NCI-H146 treated with DMSO at 0.1 percent for 48 hours (cell line): ENCODE measurements around the gene MFSD1.
"Not testable (repeated sequence)": the region's sequence is repeated elsewhere in the genome, so short reads cannot be mapped to it uniquely, and the experiment has no call there.

Source experiments
- DNase-seq: peaks from one replicate; lab custom pipeline; 2025; ENCODE audit not compliant: unreplicated experiment; lab: John Stamatoyannopoulos, UW

MFSD1 gene

DNA sequence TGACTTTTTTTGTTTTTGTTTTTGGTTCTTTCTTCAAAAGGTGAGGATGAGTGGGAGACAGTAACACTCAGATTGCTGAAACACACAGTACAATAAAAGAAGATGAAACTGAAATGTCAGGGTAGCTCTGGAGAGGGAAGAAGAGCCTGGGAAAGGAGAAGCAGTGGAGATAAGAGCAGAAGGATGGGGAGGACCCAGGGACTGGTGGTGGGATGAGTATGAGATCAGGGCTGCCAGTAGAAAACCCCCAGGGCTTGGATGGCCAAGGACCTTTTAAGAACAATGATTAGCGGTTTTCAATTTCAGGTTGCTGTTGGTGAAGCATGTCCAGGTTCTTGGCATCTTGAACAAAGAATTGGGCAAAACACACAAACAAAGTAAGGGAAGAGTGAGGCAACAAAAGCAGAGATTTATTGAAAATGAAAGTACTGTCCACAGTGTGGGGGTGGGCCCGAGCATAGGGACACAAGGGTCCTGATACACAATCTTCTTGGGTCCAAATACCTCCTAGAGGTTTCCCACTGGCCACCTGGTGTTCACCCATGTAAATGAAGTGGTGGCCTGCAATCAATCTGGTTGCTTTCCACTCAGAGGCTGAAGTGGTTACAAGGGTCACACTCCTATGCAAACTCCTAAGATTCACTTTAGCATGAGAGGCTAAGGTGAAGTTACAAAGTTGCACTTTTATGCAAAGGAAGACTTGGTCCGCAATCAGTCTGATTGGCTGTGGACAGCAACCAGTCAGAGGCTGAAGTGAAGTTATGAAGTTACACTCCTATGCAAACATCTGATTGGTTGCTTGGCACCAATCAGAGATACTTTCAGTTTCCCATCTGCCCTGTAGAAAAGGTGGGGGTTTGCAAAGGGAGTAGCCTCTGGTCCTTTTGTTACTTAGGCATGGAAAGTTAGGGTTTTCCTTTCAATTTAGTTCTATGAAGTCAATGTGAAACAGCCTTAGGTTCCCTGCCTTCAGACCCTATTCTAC is 26.1 kb upstream of the MFSD1 start:
- no peak for DNase-seq

DNA sequence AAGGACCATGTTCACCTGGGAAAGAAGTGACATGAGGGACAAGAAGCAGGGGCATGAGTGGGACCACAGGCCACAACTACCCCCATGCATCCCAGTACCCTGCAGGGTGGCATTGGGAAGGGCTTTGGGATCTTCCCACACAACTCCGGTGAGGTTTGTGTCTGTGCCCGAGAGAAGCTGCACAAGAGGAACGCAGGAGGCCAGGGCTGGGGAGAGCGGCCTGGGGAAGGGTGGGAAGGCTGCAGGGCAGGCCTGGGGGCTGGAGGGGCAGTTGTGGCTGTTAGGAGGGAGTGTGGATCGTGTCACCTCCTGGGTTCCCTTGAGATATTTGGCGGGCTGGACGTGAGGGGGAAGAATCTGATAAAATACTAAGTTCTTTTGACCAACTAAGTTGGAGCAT is 25.3 kb upstream of the MFSD1 start:
- DNase-seq: no peak

DNA sequence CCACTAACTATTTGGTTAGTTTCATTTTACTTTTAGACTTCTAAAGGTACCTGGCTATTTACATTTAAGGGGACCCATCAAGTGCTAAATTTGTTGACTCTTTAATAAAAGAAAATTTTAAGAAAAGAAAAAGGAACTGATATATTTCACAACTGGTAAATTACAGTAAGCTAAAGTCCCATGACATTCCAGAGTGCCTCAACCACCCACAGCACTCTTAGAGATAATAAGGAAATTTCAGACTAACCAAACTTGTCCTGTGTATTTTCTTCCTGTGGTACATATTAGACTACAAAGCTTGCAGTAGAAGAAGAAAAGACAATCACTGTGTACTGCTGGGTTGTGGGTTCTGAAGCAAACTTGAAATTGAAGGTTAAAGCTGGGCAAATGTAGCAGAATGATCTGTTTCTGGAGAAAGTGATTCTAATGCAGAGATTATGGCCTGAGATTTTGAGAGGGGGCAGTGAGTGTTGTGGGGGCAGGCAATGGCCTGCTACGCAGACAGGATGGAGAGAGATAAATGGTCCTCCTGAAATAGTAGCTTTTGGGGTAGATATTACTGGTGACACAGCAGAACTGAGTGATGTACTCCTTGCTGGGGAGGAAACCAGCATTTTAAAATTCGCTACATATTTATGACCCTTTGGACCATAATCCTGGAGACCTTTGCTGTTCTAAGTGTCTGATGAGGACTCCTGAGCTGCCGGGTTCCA is 24.5 kb upstream of the MFSD1 start:
- DNase-seq: no peak

DNA sequence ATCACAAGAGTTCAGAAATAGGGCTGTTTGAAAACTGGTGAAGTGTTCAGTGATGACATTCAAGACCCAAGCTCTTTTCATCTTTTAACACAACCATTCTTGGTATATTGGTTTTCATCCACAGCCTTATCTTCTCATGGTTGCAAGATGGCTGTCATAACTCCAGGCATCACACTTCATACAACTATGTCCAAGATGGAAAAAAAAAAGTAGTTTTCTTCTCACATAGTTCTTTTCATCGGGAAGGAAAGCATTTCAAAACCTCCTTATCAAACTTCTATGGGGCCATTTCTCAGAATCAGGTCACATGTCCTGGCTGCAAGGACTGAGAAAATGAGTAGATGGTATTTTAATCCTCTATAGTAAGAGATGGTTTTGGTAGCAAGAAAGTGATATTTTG is 21.1 kb upstream of the MFSD1 start:
- no peak for DNase-seq

- DNase-seq: no peak
Measured at GRCh38 chr3:158781191-158781590, 20.7 kb upstream of the MFSD1 start.

GRCh38 chr3:158781849-158782248 is 20.0 kb upstream of the MFSD1 start:
- no peak for DNase-seq

DNA sequence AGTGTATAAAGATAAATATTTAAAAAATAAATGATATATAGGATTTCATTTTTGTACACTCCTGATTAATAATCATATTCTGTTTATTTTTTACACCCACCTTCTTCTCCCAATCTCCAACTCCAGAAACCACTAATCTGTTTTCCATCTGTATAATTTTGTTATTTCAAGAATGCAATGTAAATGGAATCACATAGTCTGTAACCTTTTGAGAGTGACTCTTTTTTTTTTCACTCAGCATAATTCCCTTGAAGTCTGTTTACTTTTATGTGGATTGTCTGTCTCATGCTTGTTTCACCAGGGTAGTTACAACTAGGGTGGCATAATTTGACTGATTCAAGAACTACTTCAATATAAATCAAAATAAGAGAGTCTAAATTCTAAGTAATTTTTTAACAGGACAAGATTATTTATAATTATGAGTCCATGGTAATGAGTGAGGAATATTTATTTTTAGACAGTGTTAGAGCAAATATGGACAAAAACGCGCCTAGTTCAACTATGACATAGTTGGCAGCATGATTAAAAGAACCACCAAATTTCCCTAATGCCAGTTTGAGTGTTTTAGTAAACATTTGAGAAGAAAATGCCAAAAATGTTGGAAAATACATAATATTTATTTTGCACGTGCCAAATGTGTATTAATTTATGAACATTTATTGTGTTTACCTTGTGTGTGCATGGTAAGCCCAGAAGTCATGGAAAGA is 19.4 kb upstream of the MFSD1 start:
- DNase-seq: no peak

DNA sequence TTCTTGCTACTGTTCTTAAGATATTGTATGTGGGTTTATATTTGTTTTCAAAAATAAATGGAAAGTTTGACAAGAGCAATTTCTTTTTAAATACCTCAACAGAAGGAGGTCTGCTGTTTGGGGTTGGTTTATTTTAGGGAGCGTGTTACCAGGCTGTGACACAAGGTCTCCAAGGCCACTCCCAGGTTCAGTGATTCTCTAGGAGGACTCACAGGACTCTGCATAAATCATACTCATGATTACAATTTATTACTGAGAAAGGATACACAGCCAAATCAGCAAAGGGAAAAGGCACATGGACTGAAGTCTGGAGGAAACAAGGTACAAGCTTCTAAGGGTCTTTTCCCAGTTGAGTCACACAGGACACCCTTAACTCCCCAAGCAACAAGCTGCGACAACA is 18.8 kb upstream of the MFSD1 start:
- no peak for DNase-seq

GRCh38 chr3:158785972-158786371 is 15.9 kb upstream of the MFSD1 start:
- DNase-seq: no peak

DNA sequence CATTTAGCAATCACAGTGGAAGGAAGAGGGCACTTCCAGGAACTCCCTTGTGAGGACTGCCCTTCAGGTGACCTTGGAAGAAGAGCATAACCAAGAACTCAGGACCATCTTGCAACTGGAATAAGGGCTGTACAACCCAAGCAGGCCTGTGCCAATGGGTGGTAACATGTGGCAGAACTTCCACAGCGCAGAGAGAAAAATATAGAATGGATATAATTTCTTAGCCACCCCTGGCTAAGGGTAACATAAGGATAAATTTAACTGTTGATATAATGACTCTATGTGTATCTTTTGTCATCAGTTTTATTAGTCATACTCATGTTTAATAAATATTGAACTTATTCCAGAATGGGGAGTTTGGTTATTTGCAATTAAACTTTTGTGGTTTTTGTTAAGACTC is 13.4 kb upstream of the MFSD1 start:
- no peak for DNase-seq

DNA sequence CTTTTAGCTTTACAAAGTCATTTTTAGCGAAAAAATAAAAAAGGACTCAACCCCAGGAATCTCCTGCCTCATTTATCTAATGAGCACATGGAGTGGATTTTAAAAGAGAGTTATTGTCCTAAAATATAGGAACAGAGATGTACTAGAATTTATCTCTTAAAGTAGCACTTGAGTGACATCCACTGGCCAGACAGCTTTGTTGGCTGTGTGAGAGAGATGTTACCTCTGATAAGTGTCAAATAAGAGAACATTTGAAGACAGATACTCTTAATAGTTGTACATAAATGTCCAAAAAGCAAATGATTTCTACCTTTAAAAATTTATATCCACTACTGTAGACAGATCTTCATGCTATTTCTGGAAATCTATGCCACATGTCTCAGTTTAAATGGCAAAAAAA is 12.3 kb upstream of the MFSD1 start:
- DNase-seq: no peak

GRCh38 chr3:158790901-158791589 is 10.8 kb upstream of the MFSD1 start:
- peak; percentile 82 for DNase-seq

DNA sequence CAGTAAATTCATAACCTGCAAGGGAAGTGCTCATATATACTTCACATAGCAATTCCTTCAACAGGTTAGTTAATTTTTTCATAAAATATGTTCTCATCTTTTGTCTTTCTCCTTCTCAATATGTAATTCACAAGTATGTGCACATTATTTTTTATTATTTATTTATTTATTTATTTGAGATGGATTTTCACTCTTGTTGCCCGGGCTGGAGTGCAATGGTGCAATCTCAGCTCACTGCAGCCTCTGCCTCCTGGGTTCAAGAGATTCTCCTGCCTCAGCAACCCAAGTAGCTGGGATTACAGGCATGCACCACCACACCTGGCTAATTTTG is 10.3 kb upstream of the MFSD1 start:
- DNase-seq: not testable (repeated sequence)

- no peak for DNase-seq
Measured at GRCh38 chr3:158792709-158793108, 9.1 kb upstream of the MFSD1 start.

- DNase-seq: no peak
Measured at GRCh38 chr3:158794206-158794605, 7.6 kb upstream of the MFSD1 start.

DNA sequence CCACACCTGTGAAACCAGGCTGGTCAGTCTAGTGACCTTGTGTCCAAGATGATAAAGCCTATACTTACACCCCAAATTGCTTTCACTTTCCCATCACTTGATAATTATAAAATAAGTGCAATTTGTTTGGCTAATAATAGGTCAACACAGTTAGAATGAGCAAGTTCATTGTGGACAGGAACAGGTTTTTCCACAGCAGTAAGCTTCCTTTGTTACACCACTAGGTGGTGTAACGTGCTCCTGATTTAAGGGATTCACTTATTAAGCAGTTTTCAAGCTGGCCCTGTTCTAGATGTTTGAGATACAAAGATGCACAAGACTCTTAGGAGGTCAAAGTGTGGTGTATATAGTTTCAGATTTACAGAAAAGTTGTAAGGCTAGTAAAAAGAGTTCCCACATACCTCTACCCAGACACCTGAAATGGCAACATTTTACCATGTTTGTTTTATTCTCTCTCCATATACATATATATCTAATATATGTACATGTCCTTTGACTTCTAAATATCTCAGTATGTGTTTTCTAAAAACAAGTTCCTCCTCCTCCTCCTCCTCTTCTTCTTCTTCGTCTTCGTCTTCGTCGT is 6.8 kb upstream of the MFSD1 start:
- peak; percentile 33 for DNase-seq

DNA sequence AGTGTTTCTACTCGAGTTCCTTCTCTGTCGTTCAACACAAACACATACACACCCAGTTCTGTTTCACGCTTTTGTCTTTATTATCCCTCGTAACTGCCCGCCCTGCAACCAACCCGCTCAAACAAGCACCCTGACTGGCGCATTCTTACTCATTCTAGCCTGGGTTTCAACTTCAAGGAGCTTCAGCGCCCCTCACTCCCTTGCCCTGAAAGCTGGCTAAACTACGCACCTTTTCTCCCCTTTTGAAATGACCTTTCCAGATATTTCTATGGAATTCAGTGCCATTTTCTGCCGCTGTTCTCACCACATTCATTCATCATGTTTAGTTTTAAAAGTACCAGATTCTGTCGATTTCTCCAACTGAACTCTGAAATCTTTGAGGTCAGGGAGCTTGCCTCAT is 653 bp upstream of the MFSD1 start:
- peak; percentile 40 for DNase-seq

- DNase-seq: peak; percentile 26
Measured at GRCh38 chr3:158802409-158803268, 785 bp downstream of the MFSD1 start.

DNA sequence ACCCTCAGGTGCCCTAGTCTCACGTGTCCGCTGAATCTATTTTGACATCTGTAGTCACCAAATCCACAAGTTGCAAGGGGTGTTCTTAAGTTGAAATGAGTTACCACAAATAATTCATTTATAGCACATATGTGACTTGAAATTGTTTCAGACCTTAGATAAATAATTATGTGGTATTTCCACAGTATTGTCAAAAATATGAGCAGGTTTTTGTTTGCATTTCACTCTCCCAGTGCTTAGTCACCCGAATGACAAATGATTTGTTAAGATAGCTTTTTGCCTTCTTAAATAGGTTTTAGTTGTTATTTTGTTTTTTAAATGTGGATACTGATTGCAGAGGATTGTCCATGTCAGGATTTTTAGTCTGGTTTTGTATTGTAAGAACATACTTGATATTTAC is 2.6 kb downstream of the MFSD1 start:
- DNase-seq: no peak

GRCh38 chr3:158808697-158809096 is 6.8 kb downstream of the MFSD1 start:
- no peak for DNase-seq
